GM23338 (cell line): ENCODE measurements around the gene RNF103. TPM values are rescaled to one million over a fixed set of nuclear protein-coding genes. Genes with fewer than 3 reads are reported as not detected.

Source experiments
- ATAC-seq: fragments of 200-7000 bp; cut with Tn5 transposase; 3 replicates; pipeline ENCODE4 v1.9.1; 2020
- DNase-seq: peaks from one replicate; pipeline ENCODE4 v3.0.0-alpha.2; 2015; ENCODE audit warnings: low spot score
- H2AFZ ChIP-seq: fragments of 200-600 bp; sonication (generic); 2 replicates; pipeline ENCODE4 v1.8.0; 2016; ENCODE audit warnings: antibody characterized with exemption, mild to moderate bottlenecking, moderate library complexity
- H3F3A ChIP-seq: fragments of 200-600 bp; sonication (generic); replicated peaks from 2 replicates; pipeline ENCODE4 v1.8.0; 2017; ENCODE audit warnings: antibody characterized with exemption, mixed run types, low read depth
- H3K27ac ChIP-seq: fragments of 200-600 bp; sonication (generic); 2 replicates; pipeline ENCODE4 v1.6.1; 2016; ENCODE audit warnings: low read depth
- H3K27me3 ChIP-seq: fragments of 200-600 bp; sonication (generic); 2 replicates; pipeline ENCODE4 v1.8.0; 2016; ENCODE audit warnings: mild to moderate bottlenecking, mixed run types, moderate library complexity; ENCODE audit not compliant: insufficient read depth
- H3K36me3 ChIP-seq: fragments of 200-600 bp; sonication (generic); 2 replicates; pipeline ENCODE4 v1.8.0; 2016; ENCODE audit warnings: mild to moderate bottlenecking; ENCODE audit not compliant: insufficient read depth
- H3K4me1 ChIP-seq: fragments of 200-600 bp; sonication (generic); 2 replicates; pipeline ENCODE4 v1.8.0; 2016; ENCODE audit warnings: mild to moderate bottlenecking, moderate library complexity; ENCODE audit not compliant: insufficient read depth
- H3K4me2 ChIP-seq: fragments of 200-600 bp; sonication (generic); 2 replicates; pipeline ENCODE4 v1.7.1; 2017; ENCODE audit warnings: mixed run types
- H3K4me3 ChIP-seq: fragments of 200-600 bp; sonication (generic); 2 replicates; pipeline ENCODE4 v1.6.1; 2016; ENCODE audit warnings: mixed run types
- H3K79me2 ChIP-seq: fragments of 200-600 bp; sonication (generic); replicated peaks from 2 replicates; pipeline ENCODE4 v1.8.0; 2017; ENCODE audit warnings: mild to moderate bottlenecking; ENCODE audit not compliant: insufficient read depth
- H3K9me2 ChIP-seq: fragments of 200-600 bp; sonication (generic); 2 replicates; pipeline ENCODE4 v1.8.0; 2017; ENCODE audit not compliant: insufficient read depth
- H4K20me1 ChIP-seq: fragments of 200-600 bp; sonication (generic); replicated peaks from 2 replicates; pipeline ENCODE4 v1.8.0; 2017; ENCODE audit warnings: mild to moderate bottlenecking; ENCODE audit not compliant: insufficient read depth
- H3K27ac Mint-ChIP-seq: 2 replicates; pipeline ENCODE4 v1.8.0; 2020; ENCODE audit warnings: inconsistent platforms, mild to moderate bottlenecking, moderate library complexity, mixed read lengths
- H3K27me3 Mint-ChIP-seq: 3 replicates; pipeline ENCODE4 v1.8.0; 2022; ENCODE audit warnings: low read depth, mild to moderate bottlenecking, moderate library complexity, mixed read lengths, inconsistent platforms; ENCODE audit not compliant: insufficient read depth, poor library complexity
- H3K36me3 Mint-ChIP-seq: 3 replicates; pipeline ENCODE4 v1.8.0; 2021; ENCODE audit warnings: low read depth, mild to moderate bottlenecking, inconsistent platforms, moderate library complexity, mixed read lengths
- H3K4me1 Mint-ChIP-seq: 3 replicates; pipeline ENCODE4 v1.8.0; 2020; ENCODE audit warnings: mild to moderate bottlenecking, inconsistent platforms, mixed read lengths
- H3K4me3 Mint-ChIP-seq: 3 replicates; pipeline ENCODE4 v1.8.0; 2021; ENCODE audit warnings: moderate library complexity, mild to moderate bottlenecking, inconsistent platforms, mixed read lengths
- H3K9me3 Mint-ChIP-seq: 3 replicates; pipeline ENCODE4 v1.8.0; 2020; ENCODE audit warnings: moderate library complexity, mild to moderate bottlenecking, inconsistent platforms, mixed read lengths
- CREB1 ChIP-seq: fragments of 250-450 bp; sonication (Bioruptor Pico); IDR thresholded peaks from 2 replicates; pipeline ENCODE4 v1.5.0; 2020; ENCODE audit warnings: low read depth, mild to moderate bottlenecking, moderate library complexity
- CTCF ChIP-seq, 2 experiments: fragments of 200-600 bp in 1 of 2; sonication (generic) in 1 of 2; conservative IDR thresholded peaks; 2 replicates each; pipeline versions ENCODE4 v1.5.1 to v1.6.1; 2016 to 2017; ENCODE audit warnings: antibody characterized with exemption in 2 of 2, low read depth in 2 of 2, mild to moderate bottlenecking in 2 of 2, moderate library complexity in 1 of 2
- EZH2 ChIP-seq: fragments of 200-600 bp; sonication (generic); IDR thresholded peaks from one replicate; pipeline ENCODE4 v1.8.0; 2017; ENCODE audit warnings: antibody characterized with exemption, mild to moderate bottlenecking, low read depth; ENCODE audit not compliant: unreplicated experiment
- EZH2phosphoT487 ChIP-seq: fragments of 200-600 bp; sonication (generic); IDR thresholded peaks from one replicate; pipeline ENCODE4 v1.8.1; 2018; ENCODE audit warnings: antibody characterized with exemption; ENCODE audit not compliant: unreplicated experiment
- JUNB ChIP-seq: IDR thresholded peaks from one replicate; pipeline ENCODE4 v1.6.1; 2016; ENCODE audit warnings: antibody characterized with exemption; ENCODE audit not compliant: unreplicated experiment
- NANOG ChIP-seq: IDR thresholded peaks from 2 replicates; pipeline ENCODE4 v1.6.1; 2016; ENCODE audit warnings: antibody characterized with exemption, borderline replicate concordance
- POLR2AphosphoS5 ChIP-seq: IDR thresholded peaks from 2 replicates; pipeline ENCODE4 v1.6.1; 2016; ENCODE audit warnings: antibody characterized with exemption, low read depth
- STAT1 ChIP-seq: IDR thresholded peaks from one replicate; pipeline ENCODE4 v1.6.1; 2016; ENCODE audit warnings: antibody characterized with exemption; ENCODE audit not compliant: unreplicated experiment
- ZNF114 ChIP-seq: fragments of 250-450 bp; sonication (Bioruptor Pico); IDR thresholded peaks from 2 replicates; pipeline ENCODE4 v1.5.0; 2020; ENCODE audit warnings: mild to moderate bottlenecking, moderate library complexity
- ZNF331 ChIP-seq: fragments of 250-450 bp; sonication (Bioruptor Pico); IDR thresholded peaks from 2 replicates; pipeline ENCODE4 v1.5.0; 2020; ENCODE audit warnings: low read depth, mild to moderate bottlenecking, moderate library complexity
- polyA plus RNA-seq: library from polyadenylated mRNA; unstranded; fragments of >200 nt; fragmentation: Nextera tagmentation; extraction: Ambion mirVana; gene quantifications from 2 replicates; pipeline ENCODE4 v1.2.1, GENCODE V29; 2016
- total RNA-seq: library from RNA; depleted of rRNA; stranded (reverse); fragments of >200 nt; shearing (Covaris generic); gene quantifications from 2 replicates; pipeline ENCODE4 v1.2.3, GENCODE V29; 2014
- TF ChIP-seq, protein P1 (sequence below): fragments of 250-450 bp; sonication (Bioruptor Pico); IDR thresholded peaks from 2 replicates; pipeline ENCODE4 v1.5.0; 2020; ENCODE audit warnings: mild to moderate bottlenecking, moderate library complexity
- TF ChIP-seq, protein P2 (sequence below): IDR thresholded peaks from one replicate; pipeline ENCODE4 v1.6.1; 2018; ENCODE audit warnings: antibody characterized with exemption; ENCODE audit not compliant: unreplicated experiment
- TF ChIP-seq, protein P3 (sequence below): IDR thresholded peaks from 2 replicates; pipeline ENCODE4 v1.6.1; 2016; ENCODE audit warnings: antibody characterized with exemption

The RNF103 gene
- total and polyA plus RNA-seq, 2 experiments from 2014 or later, result 3.8 to 5.9 TPM

- Histone ChIP-seq H3K4me2 (no peak overlapping the region), H3K27ac (no peak overlapping the region), H3K36me3 (no peaks in the 10 kb centered on the region), H3F3A (no peaks in the 10 kb centered on the region), H2AFZ (no peak overlapping the region), H3K4me3 (no peak overlapping the region), H3K27me3 (no peaks in the 10 kb centered on the region), H3K4me1 (no peaks in the 10 kb centered on the region), H4K20me1 (no peaks in the 10 kb centered on the region), H3K9me2 (0 out of 2 replicates have a peak, but pooled peaks cover 4% of the 10 kb centered on the region), H3K79me2 (no peaks in the 10 kb centered on the region)
- H3K36me3 Mint-ChIP-seq, result no peaks in the 10 kb centered on the region
- no peaks in the 10 kb centered on the region for H3K27me3 Mint-ChIP-seq
- no peak overlapping the region for H3K4me3 Mint-ChIP-seq
- H3K4me1 Mint-ChIP-seq, result no peaks in the 10 kb centered on the region
- ATAC-seq (no peak), DNase-seq (no peak)
- no peaks in the 10 kb centered on the region for H3K9me3 Mint-ChIP-seq
- TF ChIP-seq EZH2 (no peak), NANOG (no peak), CTCF (conservative IDR thresholded peaks at IDR 0.05; ENCODE audit: low read depth in 2 of 2) (no peak), STAT1 (no peak), POLR2AphosphoS5 (no peak), ZNF331 (CRISPR knock-in tag) (no peak), ZNF114 (CRISPR knock-in tag) (no peak), EZH2phosphoT487 (no peak), JUNB (no peak), CREB1 (no peak)
- TF ChIP-seq, protein P1, sequence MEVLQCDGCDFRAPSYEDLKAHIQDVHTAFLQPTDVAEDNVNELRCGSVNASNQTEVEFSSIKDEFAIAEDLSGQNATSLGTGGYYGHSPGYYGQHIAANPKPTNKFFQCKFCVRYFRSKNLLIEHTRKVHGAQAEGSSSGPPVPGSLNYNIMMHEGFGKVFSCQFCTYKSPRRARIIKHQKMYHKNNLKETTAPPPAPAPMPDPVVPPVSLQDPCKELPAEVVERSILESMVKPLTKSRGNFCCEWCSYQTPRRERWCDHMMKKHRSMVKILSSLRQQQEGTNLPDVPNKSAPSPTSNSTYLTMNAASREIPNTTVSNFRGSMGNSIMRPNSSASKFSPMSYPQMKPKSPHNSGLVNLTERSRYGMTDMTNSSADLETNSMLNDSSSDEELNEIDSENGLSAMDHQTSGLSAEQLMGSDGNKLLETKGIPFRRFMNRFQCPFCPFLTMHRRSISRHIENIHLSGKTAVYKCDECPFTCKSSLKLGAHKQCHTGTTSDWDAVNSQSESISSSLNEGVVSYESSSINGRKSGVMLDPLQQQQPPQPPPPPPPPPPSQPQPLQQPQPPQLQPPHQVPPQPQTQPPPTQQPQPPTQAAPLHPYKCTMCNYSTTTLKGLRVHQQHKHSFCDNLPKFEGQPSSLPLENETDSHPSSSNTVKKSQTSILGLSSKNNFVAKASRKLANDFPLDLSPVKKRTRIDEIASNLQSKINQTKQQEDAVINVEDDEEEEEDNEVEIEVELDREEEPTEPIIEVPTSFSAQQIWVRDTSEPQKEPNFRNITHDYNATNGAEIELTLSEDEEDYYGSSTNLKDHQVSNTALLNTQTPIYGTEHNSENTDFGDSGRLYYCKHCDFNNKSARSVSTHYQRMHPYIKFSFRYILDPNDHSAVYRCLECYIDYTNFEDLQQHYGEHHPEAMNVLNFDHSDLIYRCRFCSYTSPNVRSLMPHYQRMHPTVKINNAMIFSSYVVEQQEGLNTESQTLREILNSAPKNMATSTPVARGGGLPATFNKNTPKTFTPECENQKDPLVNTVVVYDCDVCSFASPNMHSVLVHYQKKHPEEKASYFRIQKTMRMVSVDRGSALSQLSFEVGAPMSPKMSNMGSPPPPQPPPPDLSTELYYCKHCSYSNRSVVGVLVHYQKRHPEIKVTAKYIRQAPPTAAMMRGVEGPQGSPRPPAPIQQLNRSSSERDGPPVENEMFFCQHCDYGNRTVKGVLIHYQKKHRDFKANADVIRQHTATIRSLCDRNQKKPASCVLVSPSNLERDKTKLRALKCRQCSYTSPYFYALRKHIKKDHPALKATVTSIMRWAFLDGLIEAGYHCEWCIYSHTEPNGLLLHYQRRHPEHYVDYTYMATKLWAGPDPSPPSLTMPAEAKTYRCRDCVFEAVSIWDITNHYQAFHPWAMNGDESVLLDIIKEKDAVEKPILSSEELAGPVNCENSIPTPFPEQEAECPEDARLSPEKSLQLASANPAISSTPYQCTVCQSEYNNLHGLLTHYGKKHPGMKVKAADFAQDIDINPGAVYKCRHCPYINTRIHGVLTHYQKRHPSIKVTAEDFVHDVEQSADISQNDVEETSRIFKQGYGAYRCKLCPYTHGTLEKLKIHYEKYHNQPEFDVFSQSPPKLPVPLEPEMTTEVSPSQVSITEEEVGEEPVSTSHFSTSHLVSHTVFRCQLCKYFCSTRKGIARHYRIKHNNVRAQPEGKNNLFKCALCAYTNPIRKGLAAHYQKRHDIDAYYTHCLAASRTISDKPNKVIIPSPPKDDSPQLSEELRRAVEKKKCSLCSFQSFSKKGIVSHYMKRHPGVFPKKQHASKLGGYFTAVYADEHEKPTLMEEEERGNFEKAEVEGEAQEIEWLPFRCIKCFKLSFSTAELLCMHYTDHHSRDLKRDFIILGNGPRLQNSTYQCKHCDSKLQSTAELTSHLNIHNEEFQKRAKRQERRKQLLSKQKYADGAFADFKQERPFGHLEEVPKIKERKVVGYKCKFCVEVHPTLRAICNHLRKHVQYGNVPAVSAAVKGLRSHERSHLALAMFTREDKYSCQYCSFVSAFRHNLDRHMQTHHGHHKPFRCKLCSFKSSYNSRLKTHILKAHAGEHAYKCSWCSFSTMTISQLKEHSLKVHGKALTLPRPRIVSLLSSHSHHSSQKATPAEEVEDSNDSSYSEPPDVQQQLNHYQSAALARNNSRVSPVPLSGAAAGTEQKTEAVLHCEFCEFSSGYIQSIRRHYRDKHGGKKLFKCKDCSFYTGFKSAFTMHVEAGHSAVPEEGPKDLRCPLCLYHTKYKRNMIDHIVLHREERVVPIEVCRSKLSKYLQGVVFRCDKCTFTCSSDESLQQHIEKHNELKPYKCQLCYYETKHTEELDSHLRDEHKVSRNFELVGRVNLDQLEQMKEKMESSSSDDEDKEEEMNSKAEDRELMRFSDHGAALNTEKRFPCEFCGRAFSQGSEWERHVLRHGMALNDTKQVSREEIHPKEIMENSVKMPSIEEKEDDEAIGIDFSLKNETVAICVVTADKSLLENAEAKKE (CRISPR knock-in tag), result no peak
- TF ChIP-seq, protein P2, sequence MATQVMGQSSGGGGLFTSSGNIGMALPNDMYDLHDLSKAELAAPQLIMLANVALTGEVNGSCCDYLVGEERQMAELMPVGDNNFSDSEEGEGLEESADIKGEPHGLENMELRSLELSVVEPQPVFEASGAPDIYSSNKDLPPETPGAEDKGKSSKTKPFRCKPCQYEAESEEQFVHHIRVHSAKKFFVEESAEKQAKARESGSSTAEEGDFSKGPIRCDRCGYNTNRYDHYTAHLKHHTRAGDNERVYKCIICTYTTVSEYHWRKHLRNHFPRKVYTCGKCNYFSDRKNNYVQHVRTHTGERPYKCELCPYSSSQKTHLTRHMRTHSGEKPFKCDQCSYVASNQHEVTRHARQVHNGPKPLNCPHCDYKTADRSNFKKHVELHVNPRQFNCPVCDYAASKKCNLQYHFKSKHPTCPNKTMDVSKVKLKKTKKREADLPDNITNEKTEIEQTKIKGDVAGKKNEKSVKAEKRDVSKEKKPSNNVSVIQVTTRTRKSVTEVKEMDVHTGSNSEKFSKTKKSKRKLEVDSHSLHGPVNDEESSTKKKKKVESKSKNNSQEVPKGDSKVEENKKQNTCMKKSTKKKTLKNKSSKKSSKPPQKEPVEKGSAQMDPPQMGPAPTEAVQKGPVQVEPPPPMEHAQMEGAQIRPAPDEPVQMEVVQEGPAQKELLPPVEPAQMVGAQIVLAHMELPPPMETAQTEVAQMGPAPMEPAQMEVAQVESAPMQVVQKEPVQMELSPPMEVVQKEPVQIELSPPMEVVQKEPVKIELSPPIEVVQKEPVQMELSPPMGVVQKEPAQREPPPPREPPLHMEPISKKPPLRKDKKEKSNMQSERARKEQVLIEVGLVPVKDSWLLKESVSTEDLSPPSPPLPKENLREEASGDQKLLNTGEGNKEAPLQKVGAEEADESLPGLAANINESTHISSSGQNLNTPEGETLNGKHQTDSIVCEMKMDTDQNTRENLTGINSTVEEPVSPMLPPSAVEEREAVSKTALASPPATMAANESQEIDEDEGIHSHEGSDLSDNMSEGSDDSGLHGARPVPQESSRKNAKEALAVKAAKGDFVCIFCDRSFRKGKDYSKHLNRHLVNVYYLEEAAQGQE, result no peak
- TF ChIP-seq, protein P3, sequence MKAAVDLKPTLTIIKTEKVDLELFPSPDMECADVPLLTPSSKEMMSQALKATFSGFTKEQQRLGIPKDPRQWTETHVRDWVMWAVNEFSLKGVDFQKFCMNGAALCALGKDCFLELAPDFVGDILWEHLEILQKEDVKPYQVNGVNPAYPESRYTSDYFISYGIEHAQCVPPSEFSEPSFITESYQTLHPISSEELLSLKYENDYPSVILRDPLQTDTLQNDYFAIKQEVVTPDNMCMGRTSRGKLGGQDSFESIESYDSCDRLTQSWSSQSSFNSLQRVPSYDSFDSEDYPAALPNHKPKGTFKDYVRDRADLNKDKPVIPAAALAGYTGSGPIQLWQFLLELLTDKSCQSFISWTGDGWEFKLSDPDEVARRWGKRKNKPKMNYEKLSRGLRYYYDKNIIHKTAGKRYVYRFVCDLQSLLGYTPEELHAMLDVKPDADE, result no peak
- no peak overlapping the region for H3K27ac Mint-ChIP-seq
Observed at GRCh38 chr2:86570059-86570458, 53.6 kb downstream of the RNF103 start.
